ENCODE results near the gene ATF1.
"Not testable (repeated sequence)": the region's sequence is repeated elsewhere in the genome, so short reads cannot be mapped to it uniquely, and the experiment has no call there.

ATF1 gene

GRCh38 chr12:50753232-50753769 is 10.6 kb upstream of the ATF1 start:
- DNase-seq = no peak

GRCh38 chr12:50764286-50765094 is 589 bp downstream of the ATF1 start:
- peak; percentile 53 for DNase-seq

- peak; percentile 71 for DNase-seq
Observed at GRCh38 chr12:50765095-50765911, 1.4 kb downstream of the ATF1 start.

GRCh38 chr12:50768391-50768790 is 4.5 kb downstream of the ATF1 start:
- no peak for DNase-seq

GRCh38 chr12:50768813-50769212 is 4.9 kb downstream of the ATF1 start:
- not testable (repeated sequence) for DNase-seq

GRCh38 chr12:50771409-50771808 is 7.5 kb downstream of the ATF1 start:
- DNase-seq = no peak

GRCh38 chr12:50772470-50772869 is 8.6 kb downstream of the ATF1 start:
- no peak for DNase-seq

GRCh38 chr12:50772877-50773276 is 9.0 kb downstream of the ATF1 start:
- no peak for DNase-seq

GRCh38 chr12:50775251-50775650 is 11.3 kb downstream of the ATF1 start:
- DNase-seq = no peak

- no peak for DNase-seq
Observed at GRCh38 chr12:50776749-50777728, 13.1 kb downstream of the ATF1 start.

- DNase-seq = no peak
Observed at GRCh38 chr12:50778663-50779590, 15.0 kb downstream of the ATF1 start.

- DNase-seq = no peak
Observed at GRCh38 chr12:50780013-50780412, 16.1 kb downstream of the ATF1 start.

GRCh38 chr12:50784501-50784900 is 20.6 kb downstream of the ATF1 start:
- DNase-seq = no peak

- DNase-seq = no peak
Observed at GRCh38 chr12:50785406-50786001, 21.6 kb downstream of the ATF1 start.

- no peak for DNase-seq
Observed at GRCh38 chr12:50786498-50787231, 22.8 kb downstream of the ATF1 start.

- DNase-seq = no peak
Observed at GRCh38 chr12:50787618-50788017, 23.7 kb downstream of the ATF1 start.

GRCh38 chr12:50788561-50788960 is 24.7 kb downstream of the ATF1 start:
- DNase-seq = no peak

GRCh38 chr12:50790081-50790480 is 26.2 kb downstream of the ATF1 start:
- no peak for DNase-seq

GRCh38 chr12:50799908-50800307 is 36.0 kb downstream of the ATF1 start:
- DNase-seq = no peak

- no peak for DNase-seq
Observed at GRCh38 chr12:50803230-50803875, 39.5 kb downstream of the ATF1 start.

All from CD4-positive, alpha-beta T cell treated with Interleukin-21 for 1 hour (primary cell).